Glutamatergic neuron (in vitro differentiated cells): ENCODE results near the gene SEC23B. TPM values are rescaled to one million over a fixed set of nuclear protein-coding genes. Genes with fewer than 3 reads are reported as not detected.
"Not testable (repeated sequence)": the region's sequence is repeated elsewhere in the genome, so short reads cannot be mapped to it uniquely, and the experiment has no call there.

ENCODE experiments used
- DNase-seq: peaks from one replicate; pipeline ENCODE4 v3.0.0; 2022
- H3K27ac Mint-ChIP-seq: one replicate; pipeline ENCODE4 v1.8.0; 2020; ENCODE audit warnings: mild to moderate bottlenecking, mixed read lengths, inconsistent platforms; ENCODE audit not compliant: unreplicated experiment
- H3K27me3 Mint-ChIP-seq: one replicate; pipeline ENCODE4 v1.8.0; 2020; ENCODE audit warnings: mild to moderate bottlenecking, moderate library complexity, mixed read lengths, inconsistent platforms; ENCODE audit not compliant: unreplicated experiment
- H3K36me3 Mint-ChIP-seq: one replicate; pipeline ENCODE4 v1.8.0; 2020; ENCODE audit warnings: mild to moderate bottlenecking, mixed read lengths, inconsistent platforms; ENCODE audit not compliant: unreplicated experiment
- H3K4me1 Mint-ChIP-seq: one replicate; pipeline ENCODE4 v1.8.0; 2020; ENCODE audit warnings: mild to moderate bottlenecking, low read depth, mixed read lengths, inconsistent platforms; ENCODE audit not compliant: unreplicated experiment
- H3K4me3 Mint-ChIP-seq: one replicate; pipeline ENCODE4 v1.8.0; 2020; ENCODE audit warnings: mild to moderate bottlenecking, mixed read lengths, inconsistent platforms; ENCODE audit not compliant: unreplicated experiment
- H3K9me3 Mint-ChIP-seq: one replicate; pipeline ENCODE4 v1.8.0; 2020; ENCODE audit warnings: mild to moderate bottlenecking, moderate library complexity, mixed read lengths, inconsistent platforms; ENCODE audit not compliant: unreplicated experiment
- CTCF ChIP-seq: fragments of 200-600 bp; sonication (generic); IDR thresholded peaks from one replicate; pipeline ENCODE4 v1.5.0; 2021; ENCODE audit not compliant: partially characterized antibody, unreplicated experiment
- total RNA-seq: library from RNA; stranded (reverse); fragmentation: NEBNext Ultra II Directional; extraction: Animal tissue kit (Norgen Biotek cat#: 25700); gene quantifications from one replicate; pipeline ENCODE4 v1.2.1, GENCODE V29; 2021; ENCODE audit not compliant: unreplicated experiment

Gene SEC23B
- total RNA-seq, 1 donor from 2014 or later, result 52.3 TPM

- H3K9me3 Mint-ChIP-seq, result peaks cover 5% of the 10 kb centered on the region
- no peak for TF ChIP-seq CTCF
- H3K4me1 Mint-ChIP-seq, result peaks cover 8% of the 10 kb centered on the region
- H3K36me3 Mint-ChIP-seq, result no peaks in the 10 kb centered on the region
- H3K4me3 Mint-ChIP-seq, result no peak overlapping the region
- H3K27me3 Mint-ChIP-seq, result peaks cover 4% of the 10 kb centered on the region
- H3K27ac Mint-ChIP-seq, result no peak overlapping the region
- no peak for DNase-seq
Observed at GRCh38 chr20:18511571-18511970, 3.8 kb downstream of the SEC23B start.

- no peak for TF ChIP-seq CTCF
- no peaks in the 10 kb centered on the region for H3K27me3 Mint-ChIP-seq
- H3K4me1 Mint-ChIP-seq, result peaks cover 7% of the 10 kb centered on the region
- H3K9me3 Mint-ChIP-seq, result peaks cover 2% of the 10 kb centered on the region
- DNase-seq, result no peak
- no peak overlapping the region for H3K4me3 Mint-ChIP-seq
- no peak overlapping the region for H3K27ac Mint-ChIP-seq
- H3K36me3 Mint-ChIP-seq, result no peaks in the 10 kb centered on the region
Observed at GRCh38 chr20:18513208-18513607, 5.5 kb downstream of the SEC23B start.

- Mint-ChIP-seq H3K9me3 (no peaks in the 10 kb centered on the region), H3K4me3 (no peak overlapping the region), H3K4me1 (peaks cover under 1% of the 10 kb centered on the region), H3K27ac (no peak overlapping the region), H3K27me3 (no peaks in the 10 kb centered on the region), H3K36me3 (no peaks in the 10 kb centered on the region)
- DNase-seq, result no peak
- TF ChIP-seq CTCF, result no peak
Observed at GRCh38 chr20:18514127-18514526, 6.4 kb downstream of the SEC23B start.

- no peak for DNase-seq
- Mint-ChIP-seq H3K4me1 (no peaks in the 10 kb centered on the region), H3K36me3 (no peaks in the 10 kb centered on the region), H3K9me3 (no peaks in the 10 kb centered on the region), H3K27me3 (no peaks in the 10 kb centered on the region), H3K4me3 (no peak overlapping the region), H3K27ac (no peak overlapping the region)
- no peak for TF ChIP-seq CTCF
Observed at GRCh38 chr20:18515973-18516372, 8.2 kb downstream of the SEC23B start.

GRCh38 chr20:18522066-18522465 is 14.3 kb downstream of the SEC23B start:
- not testable (repeated sequence) for DNase-seq, H3K9me3 Mint-ChIP-seq, H3K4me1 Mint-ChIP-seq, H3K27ac Mint-ChIP-seq, H3K27me3 Mint-ChIP-seq, H3K36me3 Mint-ChIP-seq, H3K4me3 Mint-ChIP-seq

GRCh38 chr20:18523066-18523465 is 15.3 kb downstream of the SEC23B start:
- H3K27me3 Mint-ChIP-seq, result no peaks in the 10 kb centered on the region
- H3K4me3 Mint-ChIP-seq, result no peak overlapping the region
- no peaks in the 10 kb centered on the region for H3K9me3 Mint-ChIP-seq
- no peaks in the 10 kb centered on the region for H3K4me1 Mint-ChIP-seq
- no peak for DNase-seq
- no peaks in the 10 kb centered on the region for H3K36me3 Mint-ChIP-seq
- H3K27ac Mint-ChIP-seq, result no peak overlapping the region
- no peak for TF ChIP-seq CTCF
